IPS-15b (cell line): Measurements from ENCODE around the gene CCDC97.
"Not testable (repeated sequence)": the region's sequence is repeated elsewhere in the genome, so short reads cannot be mapped to it uniquely, and the experiment has no call there.

Experiments used
- H3K27me3 ChIP-seq: one replicate; pipeline ENCODE4 v1.6.1; 2013; ENCODE audit warnings: low read length; ENCODE audit not compliant: control insufficient read depth, insufficient read depth
- H3K36me3 ChIP-seq: one replicate; pipeline ENCODE4 v1.6.1; 2013; ENCODE audit warnings: low read length; ENCODE audit not compliant: control insufficient read depth, insufficient read depth
- H3K4me1 ChIP-seq: one replicate; pipeline ENCODE4 v1.6.1; 2013; ENCODE audit warnings: mild to moderate bottlenecking, low read length; ENCODE audit not compliant: control insufficient read depth, insufficient read depth
- H3K4me3 ChIP-seq: one replicate; pipeline ENCODE4 v1.5.1; 2013; ENCODE audit warnings: low read depth, low read length
- H3K9ac ChIP-seq: one replicate; pipeline ENCODE4 v1.6.1; 2013; ENCODE audit warnings: low read depth, mild to moderate bottlenecking, low read length
- H3K9me3 ChIP-seq: one replicate; pipeline ENCODE4 v1.6.1; 2013; ENCODE audit warnings: mild to moderate bottlenecking, low read length; ENCODE audit not compliant: control insufficient read depth, insufficient read depth

CCDC97 gene

GRCh38 chr19:41364524-41365391, 54.8 kb downstream of the CCDC97 start:
- H3K27me3 ChIP-seq = no peaks in the 10 kb centered on the region
- no peaks in the 10 kb centered on the region for H3K9me3 ChIP-seq
- H3K4me1 ChIP-seq = peaks cover 4% of the 10 kb centered on the region
- H3K4me3 ChIP-seq = peak overlapping the region; percentile 100
- no peaks in the 10 kb centered on the region for H3K36me3 ChIP-seq
- peak overlapping the region; percentile 92 for H3K9ac ChIP-seq

- Histone ChIP-seq H3K4me1 (peaks cover 4% of the 10 kb centered on the region), H3K4me3 (no peak overlapping the region), H3K9me3 (no peaks in the 10 kb centered on the region), H3K27me3 (no peaks in the 10 kb centered on the region), H3K36me3 (no peaks in the 10 kb centered on the region), H3K9ac (no peak overlapping the region)
Observed at GRCh38 chr19:41366089-41366488, 56.1 kb downstream of the CCDC97 start.

DNA sequence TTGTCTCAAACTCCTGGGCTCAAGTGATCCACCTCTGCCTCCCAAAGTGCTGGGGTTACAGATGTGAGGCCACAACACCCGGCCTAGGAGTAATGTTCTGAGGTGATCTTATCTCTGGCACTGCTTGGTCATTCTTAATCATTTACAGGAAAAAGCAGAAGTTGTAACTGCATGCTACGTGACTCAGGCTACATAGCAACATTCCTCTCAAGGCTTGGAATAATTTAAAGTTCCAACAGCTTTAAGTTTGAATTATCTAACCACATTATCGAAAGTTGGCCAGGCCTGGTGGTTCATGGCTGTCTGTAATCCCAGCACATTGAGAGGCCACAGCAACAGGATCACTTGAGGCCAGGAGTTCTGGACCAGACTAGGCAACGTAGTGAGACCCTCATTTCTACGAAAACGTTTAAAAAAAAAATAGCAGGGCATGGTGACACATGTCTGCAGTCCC, 57.9 kb downstream of the CCDC97 start:
- peaks cover 4% of the 10 kb centered on the region for H3K4me1 ChIP-seq
- H3K9ac ChIP-seq = no peak overlapping the region

GRCh38 chr19:41369769-41370168, 59.8 kb downstream of the CCDC97 start:
- H3K27me3 ChIP-seq = no peaks in the 10 kb centered on the region
- H3K4me3 ChIP-seq = no peak overlapping the region
- H3K9me3 ChIP-seq = no peaks in the 10 kb centered on the region
- no peaks in the 10 kb centered on the region for H3K36me3 ChIP-seq
- H3K9ac ChIP-seq = no peak overlapping the region
- peaks cover under 1% of the 10 kb centered on the region for H3K4me1 ChIP-seq

More for the DNA sequence above, 57.9 kb downstream of the CCDC97 start:
- Histone ChIP-seq H3K9me3 (no peaks in the 10 kb centered on the region), H3K27me3 (no peaks in the 10 kb centered on the region), H3K4me3 (no peak overlapping the region), H3K36me3 (no peaks in the 10 kb centered on the region)

DNA sequence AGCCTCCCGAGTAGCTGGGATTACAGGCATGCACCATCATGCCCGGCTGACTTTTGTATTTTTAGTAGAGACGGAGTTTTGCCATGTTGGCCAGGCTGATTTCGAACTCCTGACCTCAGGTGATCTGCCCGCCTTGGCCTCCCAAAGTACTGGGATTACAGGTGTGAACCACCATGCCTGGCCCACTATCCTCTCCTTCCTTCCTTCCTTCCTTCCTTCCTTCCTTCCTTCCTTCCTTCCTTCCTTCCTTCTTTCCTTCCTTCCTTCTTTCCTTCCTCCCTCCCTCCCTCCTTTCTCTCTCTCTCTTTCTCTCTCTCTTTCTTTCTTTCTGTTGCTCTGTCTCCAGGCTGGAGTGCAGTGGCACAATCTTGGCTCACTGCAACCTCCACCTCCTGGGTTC, 61.1 kb downstream of the CCDC97 start:
- not testable (repeated sequence) for H3K9me3 ChIP-seq, H3K36me3 ChIP-seq, H3K9ac ChIP-seq, H3K27me3 ChIP-seq, H3K4me3 ChIP-seq, H3K4me1 ChIP-seq

DNA sequence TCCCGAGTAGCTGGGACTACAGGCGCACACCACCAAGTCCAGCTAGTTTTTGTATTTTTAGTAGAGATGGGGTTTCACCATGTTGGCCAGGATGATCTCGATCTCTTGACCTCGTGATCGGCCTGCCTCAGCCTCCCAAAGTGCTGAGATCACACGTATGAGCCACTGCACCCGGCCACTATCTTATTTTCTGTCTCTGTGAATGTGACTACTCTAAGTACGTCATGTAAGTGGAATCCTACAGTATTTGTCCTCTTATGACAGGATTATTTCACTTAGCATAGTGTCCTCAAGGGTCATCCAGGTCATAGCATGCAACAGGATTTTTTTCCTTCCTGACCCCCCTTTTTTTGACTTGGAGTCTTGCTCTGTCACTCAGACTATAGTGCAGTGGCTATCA, 61.6 kb downstream of the CCDC97 start:
- no peaks in the 10 kb centered on the region for H3K4me1 ChIP-seq
- no peaks in the 10 kb centered on the region for H3K36me3 ChIP-seq
- H3K9me3 ChIP-seq = no peaks in the 10 kb centered on the region
- H3K27me3 ChIP-seq = no peaks in the 10 kb centered on the region
- H3K9ac ChIP-seq = no peak overlapping the region
- H3K4me3 ChIP-seq = no peak overlapping the region

GRCh38 chr19:41372501-41372900, 62.5 kb downstream of the CCDC97 start:
- Histone ChIP-seq H3K36me3 (no peaks in the 10 kb centered on the region), H3K4me1 (no peaks in the 10 kb centered on the region), H3K9ac (no peak overlapping the region), H3K4me3 (no peak overlapping the region), H3K27me3 (peaks cover 5% of the 10 kb centered on the region), H3K9me3 (no peaks in the 10 kb centered on the region)

DNA sequence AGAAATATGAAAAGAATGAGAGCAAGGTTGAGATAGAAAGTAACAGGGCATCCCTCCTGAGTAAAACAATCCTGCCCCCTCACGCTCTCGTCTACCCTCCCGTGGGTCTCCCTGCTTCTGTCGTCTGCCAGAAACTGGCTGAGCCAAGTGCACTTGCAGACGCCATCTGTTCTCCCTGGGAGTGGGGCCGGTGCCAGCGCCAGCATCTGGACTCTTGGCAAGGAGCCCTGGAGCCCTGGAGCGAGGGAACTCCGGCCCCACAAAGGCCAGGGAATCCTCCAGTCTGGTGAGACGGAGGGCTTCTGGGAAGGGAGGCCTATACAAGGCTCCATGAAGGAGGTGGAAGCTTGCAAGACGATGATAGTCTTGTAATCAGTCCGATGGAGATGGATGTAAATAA, 64.0 kb downstream of the CCDC97 start:
- Histone ChIP-seq H3K27me3 (peaks cover 5% of the 10 kb centered on the region), H3K9ac (no peak overlapping the region), H3K4me3 (no peak overlapping the region), H3K36me3 (no peaks in the 10 kb centered on the region), H3K9me3 (no peaks in the 10 kb centered on the region), H3K4me1 (peaks cover 2% of the 10 kb centered on the region)
